ENCODE measurements around the gene KLHL35. TPM values are rescaled to one million over a fixed set of nuclear protein-coding genes. Genes with fewer than 3 reads are reported as not detected.

The KLHL35 gene
- total RNA-seq, 4 donors from 2014 or later: 0.17 to 0.42 (median 0.29) TPM; not detected in 1

DNA sequence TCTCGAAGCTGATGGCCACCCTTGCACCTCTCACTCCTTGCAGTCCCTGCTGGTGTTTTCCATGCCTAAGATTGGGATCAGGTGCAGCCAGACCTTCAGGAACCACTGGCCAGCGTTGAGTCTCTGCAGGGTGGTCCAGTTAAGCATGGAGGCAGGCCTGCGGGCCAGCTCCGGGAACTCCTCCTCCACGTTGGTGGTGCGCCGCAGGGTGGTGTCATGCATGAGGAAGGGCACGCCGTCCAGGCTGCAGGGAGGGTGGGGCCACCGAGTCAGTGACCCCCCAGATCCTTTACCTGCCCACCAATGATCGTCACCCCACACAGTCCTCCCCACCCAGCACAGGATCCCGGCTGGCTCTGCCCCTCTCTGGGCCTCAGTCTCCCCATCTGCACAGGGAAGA is 10.0 kb upstream of the KLHL35 start:
- Histone ChIP-seq H3K27ac (replicated peaks in 1 of 4) (no peak overlapping the region), H3K4me1 (peaks cover 0 to 13% (median 6%) of the 10 kb centered on the region in 4 donors), H3K27me3 (no peaks in the 10 kb centered on the region), H3K4me3 (no peak overlapping the region), H3K9me3 (no peaks in the 10 kb centered on the region), H3K36me3 (peaks cover 0 to 10% (median 0%) of the 10 kb centered on the region in 4 donors)
- WGBS: 100% methylated on average over 1 of the region's 12 CpGs
- intact Hi-C loops (cut with DNase I): loop anchor here (5.0 kb wide), 1 partner anchor 51 kb away; no protein-coding TSS in a partner anchor
- DNase-seq (ENCODE audit: extremely low spot score): no peak
- TF ChIP-seq POLR2AphosphoS5 (IDR thresholded peaks at IDR 0.05): no peak
- TF ChIP-seq, protein P1, sequence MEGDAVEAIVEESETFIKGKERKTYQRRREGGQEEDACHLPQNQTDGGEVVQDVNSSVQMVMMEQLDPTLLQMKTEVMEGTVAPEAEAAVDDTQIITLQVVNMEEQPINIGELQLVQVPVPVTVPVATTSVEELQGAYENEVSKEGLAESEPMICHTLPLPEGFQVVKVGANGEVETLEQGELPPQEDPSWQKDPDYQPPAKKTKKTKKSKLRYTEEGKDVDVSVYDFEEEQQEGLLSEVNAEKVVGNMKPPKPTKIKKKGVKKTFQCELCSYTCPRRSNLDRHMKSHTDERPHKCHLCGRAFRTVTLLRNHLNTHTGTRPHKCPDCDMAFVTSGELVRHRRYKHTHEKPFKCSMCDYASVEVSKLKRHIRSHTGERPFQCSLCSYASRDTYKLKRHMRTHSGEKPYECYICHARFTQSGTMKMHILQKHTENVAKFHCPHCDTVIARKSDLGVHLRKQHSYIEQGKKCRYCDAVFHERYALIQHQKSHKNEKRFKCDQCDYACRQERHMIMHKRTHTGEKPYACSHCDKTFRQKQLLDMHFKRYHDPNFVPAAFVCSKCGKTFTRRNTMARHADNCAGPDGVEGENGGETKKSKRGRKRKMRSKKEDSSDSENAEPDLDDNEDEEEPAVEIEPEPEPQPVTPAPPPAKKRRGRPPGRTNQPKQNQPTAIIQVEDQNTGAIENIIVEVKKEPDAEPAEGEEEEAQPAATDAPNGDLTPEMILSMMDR (IDR thresholded peaks at IDR 0.05): no peak
- no peak for TF ChIP-seq EP300 (IDR thresholded peaks at IDR 0.05)

DNA sequence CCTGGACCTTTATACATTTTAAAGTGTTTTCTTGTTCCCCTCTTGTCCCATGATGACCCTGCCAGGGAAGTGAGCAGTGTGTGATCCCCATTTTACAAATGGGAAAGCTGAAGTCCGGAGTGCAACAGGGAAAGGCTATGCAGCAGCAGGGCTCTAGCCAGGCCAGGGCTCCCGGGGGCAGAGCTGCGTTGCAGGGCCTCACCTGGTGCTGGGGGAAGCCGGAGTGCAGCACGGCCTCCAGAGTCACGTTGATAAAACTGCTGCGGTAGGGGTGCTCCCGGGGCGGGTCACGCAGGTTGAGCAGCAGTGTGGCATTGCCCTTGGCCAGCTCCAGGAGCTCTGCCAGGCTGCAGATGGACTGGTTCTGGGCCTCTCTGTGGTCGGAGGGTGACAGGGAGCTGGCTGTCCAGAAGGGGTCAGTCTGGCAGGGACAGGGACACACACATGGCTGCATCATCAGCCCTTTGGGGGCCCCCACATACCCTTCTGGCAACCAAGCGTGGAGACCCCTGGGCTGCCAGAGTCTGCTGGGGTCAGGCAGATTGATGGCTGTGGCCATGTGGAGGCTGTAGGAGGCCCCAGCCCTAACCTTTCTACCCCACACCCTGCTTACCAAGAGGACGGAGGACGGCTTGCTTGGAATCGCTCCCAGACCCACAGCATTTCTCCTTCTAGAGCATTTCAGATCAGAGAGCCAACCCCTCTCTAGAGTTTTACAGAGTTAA is 9.3 kb upstream of the KLHL35 start:
- 77% methylated on average over 10 of the region's 15 CpGs for WGBS
- H3K4me1 ChIP-seq: peaks cover 0 to 13% (median 6%) of the 10 kb centered on the region in 4 donors
- H3K9me3 ChIP-seq: no peaks in the 10 kb centered on the region
- no peaks in the 10 kb centered on the region for H3K27me3 ChIP-seq
- H3K36me3 ChIP-seq: peaks cover 0 to 10% (median 0%) of the 10 kb centered on the region in 4 donors
- DNase-seq (ENCODE audit: extremely low spot score): no peak
- intact Hi-C loops (cut with DNase I): loop anchor here (5.0 kb wide), 1 partner anchor 50 kb away; no protein-coding TSS in a partner anchor
- TF ChIP-seq POLR2A (IDR thresholded peaks at IDR 0.05; ENCODE audit: low read depth): no peak
- TF ChIP-seq, protein P1 (IDR thresholded peaks at IDR 0.05): no peak
- no peak for TF ChIP-seq EP300 (IDR thresholded peaks at IDR 0.05)
- TF ChIP-seq POLR2AphosphoS5 (IDR thresholded peaks at IDR 0.05): no peak
- no peak overlapping the region for H3K4me3 ChIP-seq
- no peak overlapping the region for H3K27ac ChIP-seq (replicated peaks in 1 of 4)

DNA sequence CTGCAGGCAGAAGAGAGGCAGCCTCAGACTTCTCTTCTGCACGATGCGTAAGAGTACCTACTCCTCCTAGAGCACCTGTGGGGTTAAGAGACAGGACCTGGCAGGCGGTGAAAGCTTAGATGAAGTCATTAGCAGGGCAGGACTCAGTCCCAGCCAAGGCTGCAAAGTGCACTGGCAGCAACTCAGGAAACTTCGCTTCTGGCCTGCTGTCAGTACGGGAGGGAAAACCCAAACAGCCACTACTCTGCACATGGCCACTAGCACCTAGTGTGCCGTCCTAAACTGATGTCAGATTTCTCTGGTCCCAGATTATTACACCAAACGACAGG is 8.8 kb upstream of the KLHL35 start:
- intact Hi-C loops (cut with DNase I): loop anchor here (5.0 kb wide), 1 partner anchor 49 kb away; no protein-coding TSS in a partner anchor
- no peaks in the 10 kb centered on the region for H3K9me3 ChIP-seq
- peaks cover 0 to 10% (median under 1%) of the 10 kb centered on the region in 4 donors for H3K36me3 ChIP-seq
- 44% methylated on average over 4 of the region's 7 CpGs for WGBS
- no peak for DNase-seq (ENCODE audit: extremely low spot score)
- no peak overlapping the region for H3K27ac ChIP-seq (replicated peaks in 1 of 4)
- TF ChIP-seq POLR2AphosphoS5 (IDR thresholded peaks at IDR 0.05): no peak
- TF ChIP-seq EP300 (IDR thresholded peaks at IDR 0.05): no peak
- TF ChIP-seq POLR2A (IDR thresholded peaks at IDR 0.05; ENCODE audit: low read depth): no peak
- TF ChIP-seq, protein P1 (IDR thresholded peaks at IDR 0.05): no peak
- H3K4me3 ChIP-seq: no peak overlapping the region
- no peaks in the 10 kb centered on the region for H3K27me3 ChIP-seq
- H3K4me1 ChIP-seq: peaks cover 0 to 13% (median 6%) of the 10 kb centered on the region in 4 donors

DNA sequence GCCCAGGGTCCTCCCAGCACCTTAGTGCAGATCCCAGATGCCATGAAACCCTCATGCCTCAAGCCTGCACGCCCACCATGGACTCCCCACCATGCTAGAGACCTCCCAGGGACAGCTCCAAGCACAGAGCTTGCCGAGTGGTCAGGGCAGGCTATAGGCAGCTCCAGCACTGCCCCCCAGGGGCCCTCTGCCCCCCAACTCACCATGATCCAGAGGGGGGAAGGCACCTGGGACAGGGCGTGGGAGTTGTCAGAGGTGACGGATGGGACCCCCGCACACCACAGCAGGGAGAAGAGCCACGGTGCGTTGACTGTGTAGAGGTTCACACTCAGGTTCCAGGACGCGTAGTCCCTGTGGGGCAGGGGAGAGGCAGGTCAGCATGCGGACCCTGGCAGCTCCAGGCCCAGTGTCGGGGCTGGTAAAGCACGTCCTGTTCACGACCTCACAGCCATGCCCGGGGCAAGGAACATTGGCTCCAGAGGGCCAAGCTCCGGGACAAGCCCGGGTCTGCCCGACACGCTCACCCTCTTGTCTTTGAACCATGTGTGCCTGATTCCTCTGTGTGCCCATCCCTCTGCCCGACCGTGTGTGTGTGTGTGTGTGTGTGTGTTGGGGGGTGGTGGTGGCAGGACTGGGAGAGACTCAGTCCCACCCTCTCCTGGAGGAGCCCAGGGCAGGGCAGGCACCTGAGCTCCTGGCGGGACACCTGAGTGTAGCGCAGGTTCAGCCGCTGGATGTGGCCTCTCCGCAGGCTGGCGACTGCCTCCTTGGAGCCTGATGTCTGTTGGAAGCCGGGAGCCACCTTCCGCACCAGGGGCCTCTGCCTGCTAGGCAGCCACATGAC is 8.2 kb upstream of the KLHL35 start:
- Histone ChIP-seq H3K27me3 (no peaks in the 10 kb centered on the region), H3K4me3 (no peak overlapping the region), H3K9me3 (no peaks in the 10 kb centered on the region), H3K27ac (replicated peaks in 1 of 4) (no peak overlapping the region), H3K4me1 (peaks cover 0 to 13% (median 6%) of the 10 kb centered on the region in 4 donors), H3K36me3 (peaks cover 0 to 10% (median 2%) of the 10 kb centered on the region in 4 donors)
- WGBS: 90% methylated on average over 16 of the region's 27 CpGs
- TF ChIP-seq EP300 (IDR thresholded peaks at IDR 0.05): no peak
- TF ChIP-seq POLR2AphosphoS5 (IDR thresholded peaks at IDR 0.05): no peak
- no peak for DNase-seq (ENCODE audit: extremely low spot score)
- intact Hi-C loops (cut with DNase I): loop anchor here (5.0 kb wide), 1 partner anchor 49 kb away; no protein-coding TSS in a partner anchor
